ENCODE results near the gene STX18. TPM values are rescaled to one million over a fixed set of nuclear protein-coding genes. Genes with fewer than 3 reads are reported as not detected.
A peak's percentile ranks its signal among the peaks of the same experiment; 100 is the strongest.

The STX18 gene
- total RNA-seq, 1 experiment from 2014 or later: 18.5 TPM

DNA sequence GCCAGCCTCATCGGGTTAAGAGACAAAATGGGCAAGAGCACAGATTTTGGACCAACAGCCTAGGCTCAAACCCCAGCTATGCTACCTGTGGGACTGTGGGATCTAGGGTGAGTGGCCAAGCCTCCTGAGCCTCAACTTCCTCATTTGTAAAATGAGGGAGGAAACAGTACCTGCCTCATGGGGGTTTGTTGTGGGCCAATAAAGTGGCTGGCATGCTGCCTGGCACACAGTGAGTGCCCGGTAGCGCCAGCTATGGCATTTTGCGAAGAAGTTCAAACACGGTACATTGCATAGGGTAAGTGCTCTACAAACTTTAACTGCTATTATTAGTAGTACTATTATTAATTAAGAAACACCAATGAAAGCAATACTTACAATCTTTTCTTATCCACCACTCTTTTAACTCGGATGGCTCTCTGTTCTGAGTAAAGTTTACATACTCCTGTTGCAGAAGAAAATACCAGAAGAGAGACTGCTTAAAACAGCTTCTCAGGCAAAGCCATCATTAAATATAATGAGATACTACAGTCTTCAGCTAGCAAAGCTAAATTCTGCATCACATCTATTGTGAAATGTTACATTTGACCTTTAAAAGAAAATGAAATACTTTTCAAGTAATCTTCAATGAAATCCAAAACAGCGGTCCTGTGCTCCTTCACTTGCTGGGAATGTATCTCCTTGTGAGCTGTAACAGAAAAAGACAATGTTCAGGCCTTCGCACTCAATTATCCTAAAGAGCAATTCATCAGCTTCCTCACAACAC, 84.9 kb downstream of the STX18 start:
- Histone ChIP-seq H3K79me2 (ENCODE audit: insufficient read depth, low read length) (no peaks in the 10 kb centered on the region), H3K9me2 (ENCODE audit: insufficient read depth) (no peaks in the 10 kb centered on the region), H4K20me1 (ENCODE audit: insufficient read depth) (no peaks in the 10 kb centered on the region), H2AFZ (ENCODE audit: low read depth, low read length, poor library complexity, severe bottlenecking) (no peak overlapping the region), H3K27ac (ENCODE audit: low read depth, low read length) (no peak overlapping the region), H3K4me2 (ENCODE audit: low read length) (0 out of 2 replicates have a peak overlapping the region, but pooled peaks have one; percentile 7), H3K4me1 (ENCODE audit: control insufficient read depth in 1 of 2, insufficient read depth in 2 of 2, low read length in 2 of 2) (peaks cover 0 to 11% of the 10 kb centered on the region in 2 experiments; a peak in 1 of 4 replicates), H3K9ac (ENCODE audit: low read length) (no peak overlapping the region), H3K4me3 (replicated peaks in 1 of 2; ENCODE audit: low read depth in 1 of 2, low read length in 2 of 2) (no peak overlapping the region), H3K9me3 (ENCODE audit: control insufficient read depth in 1 of 2, insufficient read depth in 1 of 2, low read depth in 1 of 2, low read length in 2 of 2) (no peaks in the 10 kb centered on the region), H3K36me3 (ENCODE audit: control insufficient read depth in 1 of 2, insufficient read depth in 2 of 2, low read length in 2 of 2) (peaks cover 3 to 15% of the 10 kb centered on the region in 2 experiments; a peak in 1 of 4 replicates), H3K27me3 (ENCODE audit: insufficient read depth, low read length) (no peaks in the 10 kb centered on the region)
- intact Hi-C loops (cut with micrococcal nuclease): no loop called here
- ATAC-seq: no peak
- CTCF ChIA-PET: no interaction called here
- RAD21 ChIA-PET (ENCODE audit: low non-redundant PET in 1 of 2, low total read pairs in 2 of 2, uncharacterized antibody in 2 of 2, unreplicated experiment in 2 of 2): no interaction called here
- BruUV-seq (replicated peaks): no TSS peak
- TF ChIP-seq SP1 (IDR thresholded peaks at IDR 0.05; ENCODE audit: low read depth): no peak
- TF ChIP-seq, protein P1, sequence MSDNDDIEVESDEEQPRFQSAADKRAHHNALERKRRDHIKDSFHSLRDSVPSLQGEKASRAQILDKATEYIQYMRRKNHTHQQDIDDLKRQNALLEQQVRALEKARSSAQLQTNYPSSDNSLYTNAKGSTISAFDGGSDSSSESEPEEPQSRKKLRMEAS (IDR thresholded peaks at IDR 0.05): no peak
- no peak for TF ChIP-seq TCF7L2 (IDR thresholded peaks at IDR 0.05; ENCODE audit: borderline replicate concordance, extremely low read depth, insufficient read depth, insufficient read length)
- TF ChIP-seq RAD21 (IDR thresholded peaks at IDR 0.05; ENCODE audit: low read depth): no peak
- TF ChIP-seq EGR1 (IDR thresholded peaks at IDR 0.05; ENCODE audit: low read depth): no peak
- TF ChIP-seq EZH2phosphoT487 (IDR thresholded peaks at IDR 0.05; ENCODE audit: borderline replicate concordance): no peak
- TF ChIP-seq YY1 (IDR thresholded peaks at IDR 0.05; ENCODE audit: extremely low read depth, insufficient replicate concordance, low read depth, low read length): no peak
- no peak for TF ChIP-seq JUND (IDR thresholded peaks at IDR 0.05)
- TF ChIP-seq ZBTB33 (IDR thresholded peaks at IDR 0.05; ENCODE audit: extremely low read depth, insufficient replicate concordance, low read length): no peak
- no peak for DNase-seq (ENCODE audit: low read depth, low spot score)
- POLR2A ChIA-PET: no interaction called here
